ENCODE results near the gene HNRNPL.
"Not testable (repeated sequence)": the region's sequence is repeated elsewhere in the genome, so short reads cannot be mapped to it uniquely, and the experiment has no call there.

The HNRNPL gene

DNA sequence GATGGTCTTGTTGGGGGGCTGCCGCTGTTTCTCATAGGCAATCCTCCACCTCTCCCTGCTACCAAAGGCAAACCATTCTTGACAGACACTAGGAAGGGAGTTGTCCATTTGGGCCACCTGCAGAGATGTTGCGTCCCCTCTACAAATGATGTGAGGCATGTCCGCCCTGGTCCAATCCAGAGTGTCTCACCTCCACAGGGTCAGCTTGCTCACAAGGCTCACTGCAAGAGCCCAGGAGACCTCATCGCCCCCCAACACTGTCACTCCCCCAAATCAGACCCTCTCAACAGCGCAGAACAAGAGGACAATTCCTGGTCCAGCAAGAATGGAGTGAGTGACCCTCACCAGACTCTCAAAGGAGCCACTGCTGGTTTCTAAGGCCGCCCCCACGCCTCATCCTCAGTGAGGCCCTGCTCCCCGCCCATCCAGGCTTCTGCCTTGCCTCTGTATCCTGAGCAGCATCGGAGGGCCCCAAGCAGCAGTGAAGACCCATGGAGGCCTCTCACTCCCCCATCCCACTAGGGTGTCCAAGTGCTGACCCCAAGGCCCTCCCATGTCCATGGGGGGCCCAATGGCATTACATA, 6.5 kb downstream of the HNRNPL start:
- DNase-seq: no peak

DNA sequence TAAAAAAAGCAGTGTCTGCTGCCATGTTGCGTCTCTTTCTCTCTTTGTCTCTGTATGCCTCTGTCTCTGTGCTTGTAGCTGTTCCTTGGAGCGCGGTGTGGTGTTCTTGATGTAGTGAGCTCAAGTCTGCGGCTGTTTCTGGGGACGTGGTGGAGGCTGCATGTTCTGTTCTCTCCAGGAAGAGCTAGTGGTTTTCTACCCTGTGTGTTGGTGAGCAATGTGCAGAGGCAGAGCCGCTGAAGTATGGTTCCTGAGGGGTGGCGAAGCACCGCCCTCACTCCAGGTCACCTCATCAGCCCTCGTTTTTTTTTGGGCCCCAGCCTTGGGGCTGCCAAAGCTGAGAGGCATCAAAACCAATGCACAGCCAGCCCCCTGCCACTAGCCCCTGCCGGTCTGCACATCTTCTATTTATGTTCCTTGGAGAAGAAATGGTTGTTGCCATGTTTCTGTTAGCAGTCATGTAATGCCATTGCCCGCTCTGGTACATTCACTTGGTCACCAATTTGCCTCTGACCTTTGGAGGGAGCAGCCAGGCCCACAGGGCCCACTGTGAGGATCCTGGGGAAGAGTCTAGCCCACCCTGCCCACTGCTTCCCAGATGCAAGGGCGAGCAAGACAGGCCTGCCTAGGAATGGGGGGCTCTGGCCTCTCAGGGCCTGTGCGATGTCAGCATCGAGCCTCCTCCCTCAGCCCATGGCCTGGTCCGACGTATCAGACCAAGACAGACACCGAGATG, 7.2 kb downstream of the HNRNPL start:
- peak; percentile 78 for DNase-seq

DNA sequence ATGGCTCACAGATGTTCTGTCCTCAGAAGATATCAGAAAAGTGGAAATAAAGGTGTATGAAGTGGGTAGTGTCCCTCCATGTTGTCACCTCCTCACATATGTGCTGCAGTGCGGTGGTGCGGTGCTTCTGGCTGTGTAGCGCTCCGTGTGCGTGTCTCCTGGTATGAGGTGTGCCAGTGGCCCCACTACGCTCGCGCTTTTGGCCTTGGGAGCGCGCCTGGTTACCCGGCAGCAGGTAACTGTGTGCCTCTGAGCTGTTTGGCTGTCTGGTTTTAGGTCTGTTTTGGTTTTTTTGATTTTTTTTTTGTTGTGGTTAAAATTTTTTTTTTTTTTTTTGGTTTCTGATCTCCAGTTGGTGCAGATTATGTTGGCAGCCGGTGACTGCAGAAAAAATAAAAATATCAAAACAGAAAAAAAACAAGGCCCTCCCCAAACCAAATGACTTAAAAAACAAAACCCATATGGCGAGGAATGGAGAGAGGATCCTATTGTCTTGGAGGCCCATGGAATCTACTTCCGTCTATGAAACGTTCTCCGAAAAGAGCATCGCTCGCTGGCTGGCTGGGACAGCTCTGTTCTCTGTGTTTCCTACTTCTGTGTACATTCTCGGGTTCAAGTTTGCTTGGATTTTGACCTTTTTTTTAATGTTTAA, 7.9 kb downstream of the HNRNPL start:
- peak; percentile 73 for DNase-seq

DNA sequence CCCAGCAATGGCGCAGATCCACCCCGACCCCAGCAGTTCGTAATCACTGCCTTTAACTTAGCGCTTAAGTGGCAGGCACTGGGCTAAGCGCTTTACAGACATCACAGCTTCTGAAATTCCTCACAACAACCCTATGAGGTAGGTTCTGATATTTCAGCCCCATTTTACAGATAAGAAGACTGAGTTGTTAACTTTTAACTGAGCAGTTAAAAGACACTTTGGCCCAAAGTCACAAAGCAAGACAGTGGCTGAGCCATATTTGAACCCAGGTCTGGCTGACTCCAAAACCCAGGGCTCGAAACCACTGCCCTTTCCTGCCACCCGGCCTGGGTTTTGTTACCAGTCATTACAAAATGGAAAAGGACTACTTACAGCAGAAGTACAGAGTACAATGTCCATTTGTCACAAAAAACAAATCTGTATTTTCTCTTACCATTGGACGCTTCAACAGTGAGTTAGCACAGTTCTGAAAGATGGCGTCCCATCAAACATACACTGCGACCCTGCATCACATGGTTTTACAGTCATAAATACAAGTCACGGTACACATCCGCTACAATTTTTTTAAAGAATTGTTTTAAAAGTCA, 8.5 kb downstream of the HNRNPL start:
- no peak for DNase-seq

DNA sequence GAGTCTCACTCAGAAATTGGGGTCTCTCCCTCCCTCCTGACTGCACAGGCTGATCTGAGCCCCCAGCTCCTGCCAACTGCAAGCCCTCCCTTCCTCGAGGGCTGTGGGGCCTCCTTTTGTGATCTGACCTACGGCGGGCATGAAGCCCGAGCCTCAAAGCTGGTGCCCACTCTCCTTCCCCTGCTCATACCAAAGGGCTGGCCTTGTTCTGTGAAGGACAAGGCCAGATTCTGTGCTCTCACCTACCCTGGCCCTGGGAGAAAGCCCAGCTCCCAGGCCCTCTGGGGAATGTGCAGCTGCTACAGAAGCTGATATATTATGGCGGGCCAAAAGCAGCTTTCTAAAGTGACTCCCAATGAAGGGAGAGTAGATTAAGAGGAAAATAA, 9.2 kb downstream of the HNRNPL start:
- no peak for DNase-seq

DNA sequence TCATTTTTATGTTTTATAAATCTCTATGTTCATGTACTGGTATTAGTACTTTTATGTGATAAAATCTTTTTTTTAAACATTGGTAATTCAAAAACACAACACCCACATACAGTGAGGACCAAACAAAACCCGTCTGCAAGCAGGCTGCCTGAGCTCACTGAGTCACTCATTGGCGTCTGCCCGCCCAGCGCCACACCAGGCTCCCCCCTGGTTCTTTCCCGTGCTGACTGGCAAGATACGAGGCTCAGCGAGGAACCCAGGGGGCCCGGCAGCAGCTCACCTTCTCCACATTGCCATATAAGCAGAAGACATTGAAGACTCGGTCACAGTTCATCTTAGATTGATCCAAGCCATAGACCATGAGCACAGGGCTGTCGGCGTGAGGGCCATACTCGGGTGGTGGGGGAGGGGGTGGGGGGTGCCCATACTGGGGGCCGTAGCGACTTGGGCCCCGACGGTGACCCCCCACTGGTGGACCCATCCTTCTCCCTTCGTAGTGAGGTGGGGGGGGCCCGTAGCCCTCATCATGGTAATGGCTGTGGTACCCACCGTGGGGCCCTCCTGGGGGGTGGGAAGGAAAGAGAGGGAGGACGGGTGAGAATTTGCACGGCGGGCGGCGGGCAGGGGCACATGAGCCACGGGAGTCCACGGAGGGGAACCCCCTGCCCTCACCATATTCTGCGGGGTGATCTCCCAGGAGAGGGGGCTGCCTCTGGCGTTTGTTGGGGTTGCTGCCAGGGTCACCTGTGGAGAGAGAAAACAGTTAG, 9.8 kb downstream of the HNRNPL start:
- no peak for DNase-seq

DNA sequence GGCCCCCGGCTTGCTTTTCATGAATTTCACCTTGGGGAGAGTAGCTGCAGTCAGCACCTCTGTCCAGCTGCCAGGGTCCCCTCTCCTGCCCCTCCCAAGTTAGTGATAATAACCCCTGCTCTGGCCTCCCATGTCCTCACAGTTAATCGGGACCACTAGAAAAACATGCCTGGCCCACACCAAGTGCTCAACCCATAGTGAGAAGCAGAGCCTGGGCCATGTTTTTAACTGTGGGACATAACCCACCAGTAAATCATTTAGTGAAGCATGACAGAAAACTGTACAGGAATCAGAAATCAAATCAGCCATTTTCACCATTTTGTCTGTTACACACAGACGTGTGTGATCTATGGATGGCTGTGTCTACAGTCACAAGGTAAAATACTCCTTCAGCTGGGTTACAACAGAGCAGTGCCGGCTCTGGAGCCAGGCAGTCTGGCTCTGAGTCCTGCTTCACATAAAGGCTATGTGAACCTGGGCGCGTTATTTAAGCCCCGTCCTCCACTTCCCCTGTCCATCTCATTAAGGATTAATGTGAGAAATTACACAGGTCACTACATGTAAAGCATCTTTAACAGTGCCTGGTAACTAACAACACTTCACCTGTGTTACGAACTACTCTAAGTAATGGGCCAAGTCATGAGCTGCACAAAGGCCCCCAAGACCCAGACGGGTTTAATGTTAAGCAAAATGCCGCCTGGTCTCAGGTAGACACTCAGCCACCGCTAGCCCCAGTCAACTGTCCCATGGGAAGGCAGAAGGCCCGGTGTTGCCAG, 10.6 kb downstream of the HNRNPL start:
- no peak for DNase-seq

DNA sequence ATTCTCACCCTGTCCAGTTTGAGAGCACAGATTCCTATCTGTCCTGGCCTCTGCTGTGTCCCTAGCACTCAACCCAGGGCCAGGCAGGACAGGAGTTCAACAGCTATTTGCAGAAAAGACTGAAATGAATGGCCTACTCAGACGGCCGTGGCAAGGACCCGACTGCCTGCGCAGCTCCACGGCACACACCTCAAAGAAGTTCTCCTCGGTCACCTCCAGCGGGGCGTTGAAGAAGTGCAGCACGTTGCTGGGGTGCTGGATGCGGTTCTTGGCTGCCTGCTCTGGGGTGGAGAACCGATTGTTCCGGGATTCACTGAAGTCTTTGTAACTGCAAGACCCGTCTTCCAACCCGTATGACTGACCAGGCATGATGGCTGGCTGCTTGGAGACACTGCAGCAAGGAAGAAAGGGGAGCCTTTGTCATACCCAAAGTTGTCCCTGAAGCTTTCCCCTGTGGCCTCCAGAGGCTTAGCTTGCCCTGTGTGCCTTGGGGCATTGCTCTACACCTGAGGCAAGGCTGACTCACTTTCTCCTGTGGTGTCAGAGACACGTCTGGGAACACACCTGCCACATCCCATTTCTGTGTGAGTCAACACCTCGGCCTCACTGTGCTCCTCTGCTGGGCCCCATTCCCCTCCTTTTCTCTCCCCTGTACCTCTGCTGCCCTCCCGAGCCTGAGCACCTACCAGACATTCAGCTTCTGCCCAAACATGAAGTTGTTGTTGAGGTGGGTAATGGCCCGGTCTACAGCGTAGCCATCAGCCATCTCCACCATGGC, 11.4 kb downstream of the HNRNPL start:
- DNase-seq: no peak

DNA sequence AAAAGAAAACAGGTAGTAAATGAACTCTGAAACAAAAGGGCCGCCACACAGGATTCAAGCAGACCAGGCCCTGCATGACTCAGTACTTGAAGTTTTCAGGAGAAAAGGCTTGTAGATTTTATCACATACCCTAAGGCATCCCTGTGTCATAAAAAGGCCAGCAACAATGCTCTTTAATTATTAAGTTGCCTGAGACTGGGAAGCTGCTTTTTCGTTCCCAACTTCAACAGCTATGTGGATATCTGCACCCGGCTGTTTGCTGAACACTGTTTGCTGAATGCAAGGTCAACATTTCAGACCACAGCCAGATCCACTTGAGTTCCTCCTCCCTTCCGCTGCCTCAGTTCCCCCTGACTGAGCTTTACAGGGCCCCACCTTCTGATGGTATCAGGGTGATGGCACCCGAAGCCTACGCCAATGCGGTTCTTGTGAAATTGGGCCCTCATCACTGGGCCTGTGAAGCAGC, 12.1 kb downstream of the HNRNPL start:
- DNase-seq: no peak

DNA sequence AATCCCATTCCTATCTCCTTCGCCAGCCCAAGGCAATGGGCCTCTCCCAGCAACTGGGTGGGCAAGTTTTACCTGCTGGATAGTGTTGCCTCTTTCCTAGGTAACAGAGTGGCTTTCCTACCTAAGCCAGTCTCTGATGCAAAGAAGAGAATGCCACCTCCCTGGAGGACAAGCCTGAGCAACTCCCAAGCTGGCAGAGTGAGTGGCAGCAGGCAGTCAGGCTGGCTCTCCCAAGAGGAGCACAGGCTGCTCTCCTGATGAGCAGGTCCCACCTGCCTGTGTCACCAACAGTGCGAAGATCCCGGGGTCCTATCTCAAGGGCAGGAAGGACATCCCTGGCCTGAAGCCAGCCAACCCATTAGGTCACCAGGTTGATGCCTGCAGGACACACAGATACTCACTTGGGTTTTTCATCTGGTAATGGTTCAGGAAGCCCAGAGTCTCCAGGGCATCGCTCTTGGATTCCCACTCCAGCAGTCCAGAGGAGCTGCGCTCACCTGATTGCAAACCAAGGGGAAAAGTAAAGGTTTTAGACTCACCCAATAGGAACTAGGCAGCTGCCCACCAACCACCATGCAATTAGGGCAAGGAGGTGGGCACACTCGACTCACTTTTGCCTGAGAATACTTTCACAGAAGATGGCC, 12.7 kb downstream of the HNRNPL start:
- no peak for DNase-seq

DNA sequence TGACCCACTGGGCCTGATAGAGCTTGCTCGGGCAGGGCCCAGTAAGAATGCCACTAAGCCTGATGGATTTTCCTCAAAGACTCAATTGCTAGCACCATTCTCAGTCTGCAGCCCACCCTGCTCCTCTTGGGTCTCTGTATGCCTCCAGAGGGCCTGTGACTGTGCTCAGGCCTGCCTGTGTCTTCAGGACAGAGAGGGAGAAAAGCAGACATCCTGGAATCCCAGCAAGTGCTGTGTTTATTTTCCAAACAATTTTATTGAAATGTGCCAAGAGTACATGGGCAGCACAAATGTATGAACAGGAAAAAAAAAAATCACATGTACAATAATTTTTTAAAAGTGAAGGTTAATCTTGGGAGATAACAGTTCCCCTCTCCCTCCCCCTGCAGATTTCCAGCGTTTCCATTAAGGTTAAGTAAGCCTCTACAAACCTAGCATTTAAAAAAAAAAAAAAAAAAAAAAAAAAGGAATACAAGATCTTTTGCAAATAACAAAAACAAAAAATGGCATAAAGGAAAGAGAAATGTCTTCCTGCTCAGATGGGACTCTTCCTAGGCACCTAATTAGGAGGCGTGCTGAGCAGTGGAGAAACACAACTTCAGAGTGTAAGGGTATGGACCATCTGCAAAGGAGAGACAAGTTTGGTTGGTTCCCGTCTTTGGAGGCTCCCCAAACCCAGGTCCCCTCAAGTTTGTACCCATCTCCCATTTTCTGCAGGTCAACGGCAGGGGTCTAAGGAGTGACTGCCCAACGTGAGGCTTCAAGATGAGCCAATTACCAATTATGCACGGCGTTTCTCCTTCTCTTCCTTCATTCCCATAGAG, 13.4 kb downstream of the HNRNPL start:
- DNase-seq: no peak

DNA sequence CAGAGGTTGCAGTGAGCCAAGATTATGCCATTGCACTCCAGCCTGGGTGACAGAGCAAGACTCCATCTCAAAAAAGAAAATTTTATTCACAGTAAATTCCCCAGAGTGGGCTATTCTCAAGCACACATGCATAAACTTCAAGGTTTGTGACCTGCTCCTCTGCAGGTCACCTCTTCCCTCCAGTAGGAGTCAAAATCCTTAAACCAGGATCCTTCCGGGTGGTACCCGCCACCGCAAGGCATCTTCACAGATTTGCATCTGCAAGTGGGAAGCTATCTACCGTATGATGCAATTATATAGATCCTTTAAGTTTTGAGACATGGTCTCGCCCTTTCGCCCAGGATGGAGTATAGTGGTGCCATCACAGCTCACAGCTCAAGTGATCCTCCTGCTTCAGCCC, 15.2 kb downstream of the HNRNPL start:
- no peak for DNase-seq

DNA sequence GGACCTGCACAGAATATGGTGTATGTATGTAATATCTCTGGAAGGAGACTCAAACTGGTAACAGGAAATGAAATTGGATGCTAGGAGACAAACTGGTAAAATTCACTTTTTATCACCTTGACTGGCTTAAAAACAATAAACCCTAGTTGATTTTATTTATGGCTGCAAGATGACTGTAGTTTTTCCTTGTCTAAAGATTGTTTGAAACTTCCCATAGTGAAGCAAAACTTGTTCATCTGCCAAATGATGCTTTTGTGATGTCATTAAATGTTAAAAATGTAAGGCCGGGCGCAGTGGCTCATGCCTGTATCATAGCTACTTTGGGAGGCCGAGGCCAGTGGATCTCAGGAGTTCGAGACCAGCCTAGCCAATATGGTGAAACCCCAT, 15.7 kb downstream of the HNRNPL start:
- no peak for DNase-seq

DNA sequence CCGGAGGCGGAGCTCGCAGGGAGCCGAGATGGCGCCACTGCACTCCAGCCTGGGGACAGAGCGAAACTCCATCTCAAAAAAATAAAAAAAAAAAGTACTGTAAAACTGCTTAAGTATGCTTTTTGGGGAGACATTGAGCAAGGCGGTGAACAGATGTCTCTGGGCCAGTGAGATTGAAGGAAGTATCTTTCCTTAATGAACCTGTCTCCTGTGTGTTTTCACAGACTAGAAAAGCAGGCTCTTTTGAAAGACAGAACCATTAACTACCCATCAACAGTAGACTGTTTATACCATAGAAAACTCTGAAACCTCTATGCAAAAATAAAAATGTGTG, 16.7 kb downstream of the HNRNPL start:
- no peak for DNase-seq

DNA sequence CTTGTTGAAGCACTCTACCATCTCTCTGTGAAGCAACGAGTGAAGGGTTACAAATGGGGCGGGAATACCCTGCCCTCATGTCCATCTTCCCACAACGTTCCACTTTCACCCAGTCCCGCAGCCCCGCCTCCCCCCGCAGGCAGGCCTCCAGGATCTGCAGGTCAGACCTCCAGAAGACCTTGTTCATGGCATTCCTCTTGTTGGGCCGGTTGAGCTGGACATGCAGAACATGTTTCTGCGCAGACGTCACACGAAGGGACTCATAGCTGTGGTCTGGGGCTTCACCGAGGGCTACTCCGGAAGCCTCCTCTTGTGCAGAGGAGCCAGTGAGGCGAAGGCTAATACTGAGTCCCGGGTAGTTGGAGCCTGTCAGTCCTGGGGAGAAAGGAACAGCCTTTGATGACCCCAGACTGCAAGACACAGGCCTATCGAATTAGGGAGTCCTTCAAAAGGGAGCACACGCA, 18.6 kb downstream of the HNRNPL start:
- DNase-seq: no peak

DNA sequence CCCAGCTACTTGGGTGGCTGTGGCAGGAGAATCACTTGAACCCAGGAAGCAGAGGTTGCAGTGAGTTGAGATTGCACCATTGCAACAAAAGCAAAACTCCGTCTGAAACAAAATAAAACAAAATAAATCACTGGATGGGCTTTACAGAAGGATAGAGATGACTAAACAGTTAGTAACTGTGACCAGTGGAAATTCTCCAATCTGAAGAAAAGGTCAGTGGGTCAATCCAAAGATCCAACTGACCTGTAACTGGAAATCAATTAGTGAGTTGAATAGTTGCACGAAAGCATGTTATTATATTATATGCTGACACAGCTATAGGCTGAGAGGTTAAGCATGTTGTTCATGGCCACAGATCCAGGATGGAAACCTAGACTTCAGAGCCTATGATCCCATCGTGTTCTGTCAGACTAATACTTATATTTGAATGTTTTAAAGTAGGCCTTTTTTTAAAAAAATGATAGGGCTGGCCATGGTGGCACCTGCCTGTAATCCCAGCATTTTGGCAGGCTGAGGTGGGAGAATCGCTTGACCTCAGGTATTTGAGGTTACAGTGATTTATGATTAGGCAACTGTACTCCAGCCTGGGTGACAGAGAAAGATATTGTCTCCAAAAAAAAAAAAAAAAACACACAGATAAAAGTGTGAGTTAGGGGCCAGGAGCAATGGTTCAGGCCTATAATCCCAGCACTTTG, 19.6 kb downstream of the HNRNPL start:
- DNase-seq: no peak

DNA sequence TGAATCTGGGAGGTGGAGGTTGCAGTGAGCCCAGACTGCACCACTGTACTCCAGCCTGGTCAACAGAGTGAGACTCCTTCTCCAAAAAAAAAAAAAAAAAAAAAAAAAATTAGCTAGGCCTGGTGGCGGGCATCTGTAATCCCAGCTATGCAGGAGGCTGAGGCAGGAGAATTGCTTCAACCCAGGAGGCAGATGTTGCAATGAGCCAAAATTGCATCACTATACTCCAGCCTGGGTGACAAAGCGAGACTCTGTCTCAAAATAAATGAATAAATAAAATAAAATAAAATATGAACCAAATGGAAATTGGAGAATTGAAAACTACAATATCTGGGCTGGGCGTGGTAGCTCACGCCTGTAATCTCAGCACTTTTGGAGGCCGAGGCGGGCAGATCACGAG, 20.6 kb downstream of the HNRNPL start:
- not testable (repeated sequence) for DNase-seq

DNA sequence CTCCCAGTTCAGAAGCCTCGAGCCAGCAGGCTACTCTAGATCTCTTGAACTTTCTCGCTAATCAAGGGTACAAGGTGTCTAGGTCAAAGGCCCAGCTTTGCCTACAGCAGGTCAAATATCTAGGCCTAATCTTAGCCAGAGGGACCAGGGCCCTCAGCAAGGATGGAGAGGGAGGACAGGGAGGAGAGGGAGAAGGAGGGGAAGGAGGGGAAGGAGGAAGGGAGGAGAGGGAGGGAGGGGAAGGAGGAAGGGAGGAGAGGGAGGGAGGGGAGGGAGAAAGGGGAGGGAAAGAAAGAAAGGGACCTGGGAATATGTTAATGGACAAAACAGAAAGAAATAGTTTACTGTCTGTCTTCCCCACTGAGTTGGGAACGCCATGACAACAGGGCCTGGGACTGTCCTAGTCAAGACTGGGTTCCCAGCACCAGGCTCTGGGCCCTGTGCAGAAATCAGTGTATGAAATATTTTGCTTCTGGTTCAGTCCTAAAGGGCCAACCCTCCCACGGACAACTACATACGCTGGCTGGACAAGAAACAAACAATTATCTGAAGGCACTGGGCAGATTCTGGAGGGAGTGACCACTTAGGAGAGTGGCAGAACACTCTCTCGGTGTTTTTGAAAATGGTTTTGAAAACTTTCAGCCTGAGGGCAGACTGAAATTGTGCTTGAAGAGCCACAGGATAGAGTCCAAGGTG, 22.8 kb downstream of the HNRNPL start:
- DNase-seq: no peak

DNA sequence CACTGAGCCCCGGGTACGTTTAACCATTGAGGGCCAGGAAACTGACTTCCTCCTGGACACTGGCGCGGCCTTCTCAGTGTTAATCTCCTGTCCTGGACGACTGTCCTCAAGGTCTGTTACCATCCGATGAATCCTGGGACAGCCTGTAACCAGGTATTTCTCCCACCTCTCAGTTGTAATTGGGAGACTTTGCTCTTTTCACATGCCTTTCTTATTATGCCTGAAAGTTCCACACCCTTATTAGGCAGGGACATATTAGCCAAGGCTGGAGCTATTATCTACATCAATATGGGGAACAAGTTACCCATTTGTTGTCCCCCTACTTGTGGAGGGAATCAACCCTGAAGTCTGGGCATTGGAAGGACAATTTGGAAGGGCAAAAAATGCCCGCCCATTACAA, 23.9 kb downstream of the HNRNPL start:
- not testable (repeated sequence) for DNase-seq

Measured in CD4-positive, alpha-beta T cell treated with Interleukin-12 subunit alpha and Interleukin-12 subunit beta, for 1 hour (primary cell).